Fibroblast of upper back skin (primary cell): ENCODE data around the gene ABCC11.
"Not testable (repeated sequence)": the region's sequence is repeated elsewhere in the genome, so short reads cannot be mapped to it uniquely, and the experiment has no call there.

Source experiments
- DNase-seq: peaks from one replicate; pipeline ENCODE4 v3.0.0-alpha.2; 2013

Gene ABCC11

DNA sequence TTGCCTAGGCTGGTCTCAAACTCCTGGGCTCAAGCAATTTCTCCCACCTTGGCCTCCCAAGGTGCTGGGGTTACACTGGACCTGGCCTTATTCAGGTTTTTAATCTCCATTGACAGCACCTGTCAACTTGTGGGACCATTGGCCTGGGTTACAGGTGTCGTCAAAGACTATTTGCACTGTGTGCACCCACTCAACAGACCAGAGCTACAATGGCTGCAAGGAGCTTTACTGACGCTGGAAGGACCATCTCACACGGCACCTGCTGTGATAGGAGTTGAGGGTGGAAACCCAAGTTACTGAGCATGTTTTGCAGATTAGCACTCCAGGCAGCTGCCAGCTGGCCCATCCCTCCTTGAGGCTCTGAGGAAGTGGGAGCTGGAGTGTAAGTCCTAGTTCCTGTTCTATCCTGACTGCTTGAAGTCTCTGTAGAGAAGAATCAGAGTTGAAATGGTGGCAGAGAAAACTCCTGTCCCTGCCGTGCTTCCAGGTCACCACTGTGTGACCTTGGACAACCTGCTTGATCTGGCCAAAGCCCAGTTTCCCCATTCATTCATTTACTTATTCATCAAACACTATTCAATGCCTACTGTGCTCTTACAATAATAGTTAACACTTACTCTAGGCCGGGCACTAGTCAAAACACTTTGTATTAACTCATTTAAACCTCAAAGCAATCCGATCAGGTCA is 45.7 kb downstream of the ABCC11 start:
- DNase-seq, result no peak

DNA sequence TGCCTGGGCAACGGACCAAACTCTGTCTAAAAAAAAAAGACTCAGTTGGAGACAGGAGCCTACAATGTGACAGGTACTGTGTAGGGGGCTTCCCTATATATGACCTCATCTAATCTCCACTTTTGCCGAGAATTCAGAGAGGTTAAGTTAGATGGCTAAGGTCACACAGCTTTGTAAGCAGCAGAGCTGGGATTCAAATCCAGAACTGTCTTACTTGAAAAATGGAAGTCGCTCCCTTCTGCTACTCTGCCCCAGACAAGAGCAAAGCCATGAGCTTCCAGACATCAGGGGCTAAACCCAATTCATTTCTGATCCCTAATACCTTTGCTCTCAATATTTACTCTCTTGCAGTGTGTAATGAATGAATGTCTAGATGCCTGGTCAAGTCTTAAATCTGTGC is 50.0 kb downstream of the ABCC11 start:
- DNase-seq, result no peak

DNA sequence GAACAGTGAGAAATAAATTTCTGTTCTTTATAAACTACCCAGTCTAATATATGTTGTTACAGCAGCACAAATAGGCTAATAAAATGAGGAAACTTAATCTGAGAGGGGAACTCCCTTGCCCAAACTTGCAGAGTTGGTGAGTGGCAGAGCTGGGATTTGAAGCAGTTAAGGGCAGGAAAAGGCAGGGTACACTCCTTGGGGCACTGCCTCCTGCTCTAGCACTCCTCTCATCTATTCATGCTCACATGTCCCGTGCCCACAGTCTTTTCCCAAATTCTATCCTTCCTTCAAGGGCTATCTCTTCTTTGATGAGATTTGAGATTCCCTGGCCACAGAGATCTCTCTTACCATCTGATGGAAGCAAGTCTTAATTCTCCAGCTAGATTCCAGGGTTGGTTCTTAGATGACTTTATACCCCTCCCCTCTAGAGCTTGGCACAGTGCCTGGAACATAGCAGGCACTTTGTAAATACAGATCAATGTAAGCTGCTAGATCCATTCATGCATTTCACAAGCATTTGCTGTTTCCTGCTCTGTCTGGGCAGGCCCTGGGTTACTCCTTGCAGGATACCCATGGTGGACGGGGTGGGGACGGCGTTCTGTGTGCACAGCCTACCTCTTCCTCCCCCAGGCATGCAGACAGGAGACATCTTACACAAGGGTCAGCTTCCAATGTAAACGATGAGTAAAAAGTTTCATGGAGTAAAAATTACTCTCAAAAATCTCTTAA is 52.3 kb downstream of the ABCC11 start:
- DNase-seq, result peak; percentile 32

DNA sequence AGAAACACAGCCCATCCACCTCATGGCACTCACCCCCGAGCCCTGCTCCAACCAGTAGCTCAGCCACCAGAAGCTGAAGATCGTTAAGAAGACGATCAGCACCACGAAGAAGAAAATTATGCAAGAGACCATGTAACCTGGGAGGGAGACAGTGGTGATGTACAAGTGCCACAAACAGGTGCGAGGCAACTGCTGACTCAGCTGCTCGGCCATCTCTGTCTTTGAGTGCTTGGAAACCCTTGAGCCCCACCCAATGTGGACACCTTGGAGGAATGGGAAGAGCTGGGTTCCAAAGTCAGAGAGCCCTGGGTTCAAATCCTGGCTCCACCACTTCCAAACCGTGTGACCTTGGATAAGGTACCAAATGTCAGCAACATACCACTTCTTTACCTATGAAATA is 53.5 kb downstream of the ABCC11 start:
- no peak for DNase-seq

DNA sequence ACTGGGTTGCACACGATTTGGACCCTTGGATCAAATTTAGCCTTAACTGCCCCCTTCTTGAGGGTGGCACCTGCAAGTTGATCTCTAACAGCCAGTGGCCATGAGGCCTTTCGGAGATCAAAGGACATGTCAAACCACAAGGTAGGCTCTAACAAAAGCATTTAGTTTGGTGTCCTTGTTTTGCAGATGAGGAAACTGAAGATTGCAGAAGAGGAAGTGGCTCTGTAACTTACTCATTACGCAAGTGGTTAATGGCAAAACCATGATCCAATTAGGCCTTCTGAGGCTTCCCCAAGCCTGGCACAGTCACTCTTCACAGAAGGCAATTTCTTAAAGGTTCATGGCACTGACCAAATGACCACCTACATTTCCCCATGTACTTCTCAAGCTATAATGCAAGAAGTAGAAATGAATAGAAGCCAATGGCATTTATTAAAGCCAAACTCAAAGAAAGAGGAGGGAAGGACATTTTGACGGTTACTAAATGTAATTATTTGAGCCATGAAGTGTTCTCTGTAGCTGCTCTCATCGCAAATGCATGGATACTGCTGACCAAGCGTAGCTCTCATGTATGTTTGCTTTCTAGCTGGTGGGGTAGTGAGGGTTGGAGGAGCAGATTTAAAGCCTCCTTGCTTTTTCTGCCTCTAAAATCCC is 58.8 kb downstream of the ABCC11 start:
- no peak for DNase-seq

DNA sequence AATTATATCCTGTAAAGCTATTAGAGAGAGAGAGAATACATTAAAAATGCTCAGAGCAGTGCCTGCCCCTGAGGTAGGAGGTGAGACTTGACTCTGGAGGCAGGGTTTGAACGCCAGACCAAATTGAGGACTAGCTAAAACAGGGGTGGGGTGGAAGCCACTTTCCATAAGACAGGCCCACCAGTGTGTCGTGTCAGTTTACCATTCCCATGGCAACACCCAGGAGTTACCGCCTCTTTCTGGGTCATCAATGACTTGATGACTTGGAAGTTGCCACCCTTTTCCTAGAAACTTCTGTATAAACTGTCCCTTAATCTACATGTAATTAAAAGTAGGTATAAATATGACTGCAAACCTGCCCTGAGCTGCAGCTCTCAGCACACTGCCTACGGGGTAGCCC is 59.6 kb downstream of the ABCC11 start:
- no peak for DNase-seq

DNA sequence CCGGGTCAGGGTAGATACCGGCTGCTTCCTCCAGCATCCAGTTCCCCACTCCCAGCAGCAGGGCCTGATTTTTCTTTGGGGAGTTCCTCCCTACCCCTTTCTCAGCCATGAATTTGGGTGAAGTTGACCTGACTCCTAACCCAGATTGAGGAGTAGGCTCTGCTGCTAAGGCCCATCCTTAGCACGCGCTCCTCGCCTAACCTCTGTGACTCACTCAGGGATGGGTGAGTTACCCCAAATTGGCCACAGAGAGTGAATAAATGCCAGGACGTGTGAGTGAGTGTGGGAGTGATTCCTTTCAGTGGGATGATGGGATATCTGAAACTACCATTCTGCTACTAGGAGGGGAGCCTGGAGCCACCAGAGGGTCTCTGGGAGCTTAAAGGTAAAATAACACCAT is 62.7 kb downstream of the ABCC11 start:
- no peak for DNase-seq

DNA sequence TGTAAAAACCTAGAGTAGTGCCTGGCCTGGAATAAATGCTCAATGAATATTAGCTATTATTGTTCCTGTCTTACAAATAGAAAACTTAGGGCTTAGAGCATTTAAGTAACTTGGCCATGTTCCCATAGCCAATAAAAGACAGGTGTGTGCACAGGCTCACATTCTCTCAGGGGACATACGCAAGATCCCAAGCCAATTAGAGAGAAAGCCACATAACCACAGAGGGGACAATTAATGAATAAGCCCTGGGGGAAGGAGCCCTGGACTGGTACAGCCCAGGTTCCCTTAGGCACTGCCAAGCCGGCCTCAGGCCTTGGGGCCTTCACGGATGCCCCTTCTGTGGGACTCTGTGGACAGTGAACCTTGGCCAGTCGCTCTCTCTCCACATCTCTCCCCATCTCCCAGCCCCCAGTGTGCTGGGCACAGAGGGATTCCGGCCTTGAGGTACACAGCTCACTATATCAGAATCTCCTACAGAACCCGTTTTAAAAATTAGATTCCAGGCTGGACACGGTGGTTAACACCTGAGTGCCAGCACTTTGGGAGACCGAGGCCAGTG is 64.3 kb downstream of the ABCC11 start:
- no peak for DNase-seq

DNA sequence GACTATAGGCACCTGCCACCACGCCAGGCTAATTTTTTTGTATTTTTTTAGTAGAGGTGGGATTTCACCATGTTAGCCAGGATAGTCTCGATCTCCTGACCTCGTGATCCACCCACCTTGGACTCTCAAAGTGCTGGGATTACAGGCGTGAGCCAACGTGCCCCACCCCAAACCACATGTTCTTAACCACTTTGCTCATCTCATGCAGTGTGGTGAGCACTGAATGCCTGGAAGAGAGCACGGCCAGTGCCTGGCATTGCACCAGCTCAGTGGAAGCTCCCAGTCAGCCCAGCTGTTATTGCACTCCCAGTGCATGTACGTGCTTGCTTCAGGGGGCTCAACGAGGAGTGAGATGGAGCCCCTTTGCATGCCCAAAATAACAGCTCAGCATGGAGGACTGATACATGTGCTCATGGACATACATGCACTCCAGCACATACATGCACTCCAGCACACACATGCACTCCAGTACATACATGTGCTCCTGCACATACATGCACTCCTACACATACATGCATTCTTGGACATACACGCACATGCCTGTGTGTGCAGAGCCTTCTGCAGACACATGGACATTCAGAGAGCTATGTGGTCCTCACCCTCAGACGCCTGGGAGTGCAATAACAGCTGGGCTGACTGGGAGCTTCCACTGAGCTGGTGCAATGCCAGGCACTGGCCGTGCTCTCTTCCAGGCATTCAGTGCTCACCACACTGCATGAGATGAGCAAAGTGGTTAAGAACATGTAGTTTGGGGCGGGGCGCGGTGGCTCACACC is 65.4 kb downstream of the ABCC11 start:
- DNase-seq, result not testable (repeated sequence)

DNA sequence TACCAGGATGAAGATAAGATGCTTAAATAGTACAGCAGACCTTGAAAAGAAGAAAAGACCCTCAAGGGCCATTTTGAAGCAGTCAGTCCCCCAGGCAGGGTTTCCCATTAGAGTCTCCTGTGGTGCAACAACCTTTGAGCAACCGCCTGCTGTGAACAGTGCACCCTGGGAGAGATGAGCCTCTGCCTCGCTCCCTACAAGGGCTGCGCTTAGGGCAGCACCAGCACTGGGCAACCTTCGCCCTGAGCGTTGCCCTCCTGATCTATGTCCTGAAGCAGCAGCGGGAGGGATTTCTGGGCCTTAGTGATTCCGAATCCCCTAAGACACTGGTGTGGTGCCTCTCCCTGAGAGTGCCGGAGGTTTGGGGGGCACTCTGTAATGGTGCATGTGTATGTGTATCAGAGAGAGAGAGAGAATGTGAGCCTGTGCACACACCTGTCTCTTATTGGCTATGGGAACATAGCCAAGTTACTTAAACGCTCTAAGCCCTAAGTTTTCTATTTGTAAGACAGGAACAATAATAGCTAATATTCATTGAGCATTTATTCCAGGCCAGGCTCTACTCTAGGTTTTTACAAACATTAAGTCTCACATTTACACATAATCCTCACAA is 66.4 kb downstream of the ABCC11 start:
- no peak for DNase-seq

DNA sequence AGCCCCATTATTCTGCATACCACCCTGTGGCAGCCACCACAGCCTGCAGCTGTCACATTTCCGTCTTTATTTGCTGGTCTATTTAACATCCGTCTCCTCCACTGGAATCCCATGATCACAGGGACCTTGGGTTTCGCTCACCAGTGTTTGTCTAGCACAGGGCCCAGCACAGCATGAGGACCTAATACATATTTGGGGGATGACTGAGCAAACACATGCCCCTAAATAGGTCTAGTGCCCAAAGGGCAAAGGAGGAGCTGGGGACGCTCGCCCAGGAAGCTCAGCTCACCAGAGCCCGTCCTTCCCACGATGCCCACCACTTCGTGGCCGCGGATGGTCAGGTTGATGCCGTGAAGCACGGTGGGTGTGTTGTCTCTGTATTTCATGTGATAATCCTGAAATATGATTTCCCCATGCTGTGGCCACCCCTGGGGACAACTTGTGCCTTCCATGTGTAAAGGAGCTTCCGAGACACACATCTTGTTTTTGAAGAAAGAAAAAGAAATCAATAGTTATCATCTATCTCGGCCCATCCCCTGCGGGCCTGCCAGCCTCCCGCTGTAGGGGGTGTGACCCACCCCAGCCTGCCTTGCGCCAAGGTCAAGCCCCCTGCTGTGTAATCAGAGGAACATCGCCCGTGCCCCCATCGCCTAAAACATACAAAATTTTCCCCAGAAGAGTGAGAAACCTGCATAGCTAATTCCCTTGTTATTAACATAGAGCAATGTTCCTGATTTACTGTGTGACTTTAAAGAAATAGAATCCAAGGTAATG is 70.5 kb downstream of the ABCC11 start:
- DNase-seq, result no peak

DNA sequence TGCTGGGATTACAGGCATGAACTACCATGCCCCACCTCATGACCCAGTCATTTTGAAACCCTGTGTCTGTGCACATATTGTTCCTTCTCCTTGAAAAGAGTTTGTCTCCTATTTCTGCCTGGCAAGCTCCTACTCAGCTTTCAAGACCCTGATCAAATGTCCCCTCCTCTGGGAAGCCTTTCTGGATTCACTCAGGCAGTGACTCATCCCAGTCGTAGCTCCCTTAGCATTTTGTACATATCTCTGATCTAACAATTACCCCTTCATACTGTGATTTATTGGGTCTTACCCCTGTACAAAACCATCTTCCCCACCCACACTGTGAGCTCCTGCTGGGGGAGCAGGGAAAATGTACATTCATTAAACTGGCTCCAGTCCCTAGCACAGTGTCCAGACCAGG is 73.5 kb downstream of the ABCC11 start:
- no peak for DNase-seq

DNA sequence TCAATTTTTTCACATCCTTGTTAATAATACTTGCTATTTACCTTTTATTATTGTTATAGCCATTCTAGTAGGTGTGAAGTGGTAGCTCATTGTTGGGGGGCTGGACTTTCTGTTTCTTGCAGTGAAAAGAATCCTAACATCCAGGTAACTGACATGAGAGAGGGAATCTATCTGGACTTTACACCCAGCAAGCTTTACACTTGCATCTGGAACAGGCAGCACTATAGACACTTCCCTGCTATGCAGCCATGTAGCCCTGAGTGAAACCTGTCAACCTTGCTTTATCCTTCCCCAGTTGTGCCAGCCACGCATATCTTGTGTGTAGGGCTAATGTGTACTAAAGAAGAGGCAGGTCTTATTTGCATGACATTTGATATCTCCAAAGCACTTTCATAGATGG is 74.7 kb downstream of the ABCC11 start:
- DNase-seq, result no peak

DNA sequence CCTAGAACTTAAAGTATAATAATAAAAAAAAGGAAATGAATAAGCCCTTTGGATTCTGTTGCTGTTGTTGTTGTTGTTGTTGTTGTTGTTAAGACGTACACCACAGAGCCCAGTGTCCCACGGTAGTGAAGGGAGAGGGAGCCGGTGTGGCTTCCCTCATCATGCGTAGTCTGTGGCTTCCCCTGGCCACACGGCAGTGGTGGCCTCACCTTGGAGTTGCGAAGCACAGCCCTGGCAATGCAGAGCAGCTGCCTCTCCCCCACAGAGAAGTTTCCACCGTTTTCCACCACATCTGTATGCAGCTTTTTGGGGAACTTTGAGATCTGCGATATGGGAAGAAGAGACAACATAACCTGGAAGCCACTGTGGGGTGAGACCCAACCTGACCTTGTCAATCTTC is 77.4 kb downstream of the ABCC11 start:
- DNase-seq, result no peak

DNA sequence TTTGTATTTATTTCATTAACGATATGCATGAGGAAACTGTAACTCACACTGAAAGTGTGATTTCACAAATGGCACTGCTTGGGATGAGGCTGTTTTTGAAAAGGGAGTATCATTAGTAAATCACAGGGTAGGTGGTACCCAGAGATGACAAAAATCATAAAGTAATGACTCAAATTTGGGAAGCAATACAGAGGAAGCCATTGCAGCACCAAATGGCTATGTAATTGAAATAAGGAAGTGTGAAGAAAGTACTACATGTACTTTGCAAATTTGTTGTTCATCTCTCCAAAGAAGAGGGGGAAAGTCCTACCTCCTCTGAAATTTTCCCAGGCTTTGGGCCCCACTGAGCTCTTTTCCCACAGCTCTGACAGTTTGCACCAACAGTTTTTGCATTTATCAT is 79.3 kb downstream of the ABCC11 start:
- DNase-seq, result no peak

DNA sequence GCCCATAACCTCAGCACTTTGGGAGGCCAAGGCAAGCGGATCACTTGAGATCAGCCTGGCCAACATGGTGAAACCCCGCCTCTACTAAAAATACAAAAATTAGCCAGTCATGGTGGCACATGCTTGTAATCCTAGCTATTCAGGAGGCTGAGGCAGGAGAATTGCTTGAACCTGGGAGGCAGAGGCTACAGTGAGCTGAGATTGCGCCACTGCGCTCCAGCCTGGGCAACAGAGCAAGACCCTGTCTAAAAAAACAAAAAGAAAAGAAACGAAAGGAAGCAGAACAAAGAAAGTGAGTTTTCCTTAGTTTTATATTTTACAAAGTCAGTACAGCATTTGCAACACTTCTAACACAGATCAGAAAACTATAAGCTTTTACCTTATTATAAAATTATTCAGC is 80.7 kb downstream of the ABCC11 start:
- not testable (repeated sequence) for DNase-seq

DNA sequence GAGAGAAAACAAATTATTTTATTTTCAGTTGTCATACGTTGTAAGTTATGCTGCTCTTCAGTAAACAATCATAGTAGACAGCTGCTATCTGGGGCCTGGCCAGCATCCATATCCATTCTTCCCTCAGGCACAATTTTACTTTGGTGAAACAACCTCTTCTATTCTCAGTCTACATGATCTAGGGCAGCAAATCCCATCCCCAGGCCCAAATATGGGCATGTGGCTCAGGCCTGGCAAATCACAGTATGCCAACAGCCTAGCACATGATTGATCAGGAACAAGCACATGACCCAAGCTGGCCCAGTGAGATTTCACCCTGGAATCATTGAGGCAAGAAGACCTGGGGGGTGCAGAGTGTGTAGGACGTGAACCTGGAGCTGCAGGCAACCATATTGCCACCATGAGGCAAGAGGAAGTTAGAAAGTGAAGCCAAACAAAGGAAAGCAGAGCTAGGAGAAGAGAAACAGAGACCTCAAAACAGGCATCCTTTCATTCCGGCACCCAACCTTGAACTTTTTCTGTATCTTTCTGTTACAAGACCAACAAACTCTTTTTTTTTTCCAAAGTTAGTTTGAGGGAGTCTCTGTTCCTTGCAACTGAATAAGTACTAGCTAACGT is 81.3 kb downstream of the ABCC11 start:
- DNase-seq, result peak; percentile 20

DNA sequence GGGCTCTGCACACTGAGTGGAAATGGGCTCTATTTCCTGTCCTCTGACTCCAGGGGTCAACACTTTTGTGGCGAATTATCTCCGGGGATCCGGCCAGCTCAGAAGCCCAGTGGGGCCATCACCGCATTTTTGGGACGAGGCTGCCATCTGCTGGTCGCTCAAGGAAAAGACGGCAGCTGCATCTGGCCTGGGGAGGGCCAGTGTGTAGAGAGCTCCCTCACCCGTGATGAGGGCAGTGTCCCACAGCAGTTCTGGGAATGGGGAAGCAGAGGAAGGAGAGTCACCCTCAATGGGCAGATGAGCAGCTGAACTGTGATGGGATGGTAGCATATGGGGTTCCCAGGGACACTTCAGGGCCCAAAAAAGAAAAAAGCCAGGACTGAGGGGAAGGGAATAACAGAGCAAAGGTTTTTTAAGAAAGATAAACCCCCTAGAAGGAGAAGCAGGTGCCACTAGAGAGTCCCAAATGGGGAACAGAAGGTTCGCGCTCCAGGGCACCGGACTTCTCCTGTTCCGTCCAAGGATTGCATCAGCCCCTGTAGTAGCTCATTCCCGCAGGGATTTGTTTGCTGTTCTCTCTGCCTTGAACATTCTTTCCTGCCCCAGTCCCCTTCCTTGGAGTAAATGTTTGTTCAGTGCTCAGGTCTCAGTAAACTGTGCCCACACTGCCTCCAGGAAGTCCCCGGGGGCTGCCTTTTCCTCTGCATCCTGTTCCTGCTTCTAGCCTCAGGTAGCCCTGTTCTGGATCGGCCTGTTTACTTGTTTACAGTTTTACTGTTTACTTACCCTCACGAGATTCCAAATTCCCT is 82.2 kb downstream of the ABCC11 start:
- peak; percentile 73 for DNase-seq

DNA sequence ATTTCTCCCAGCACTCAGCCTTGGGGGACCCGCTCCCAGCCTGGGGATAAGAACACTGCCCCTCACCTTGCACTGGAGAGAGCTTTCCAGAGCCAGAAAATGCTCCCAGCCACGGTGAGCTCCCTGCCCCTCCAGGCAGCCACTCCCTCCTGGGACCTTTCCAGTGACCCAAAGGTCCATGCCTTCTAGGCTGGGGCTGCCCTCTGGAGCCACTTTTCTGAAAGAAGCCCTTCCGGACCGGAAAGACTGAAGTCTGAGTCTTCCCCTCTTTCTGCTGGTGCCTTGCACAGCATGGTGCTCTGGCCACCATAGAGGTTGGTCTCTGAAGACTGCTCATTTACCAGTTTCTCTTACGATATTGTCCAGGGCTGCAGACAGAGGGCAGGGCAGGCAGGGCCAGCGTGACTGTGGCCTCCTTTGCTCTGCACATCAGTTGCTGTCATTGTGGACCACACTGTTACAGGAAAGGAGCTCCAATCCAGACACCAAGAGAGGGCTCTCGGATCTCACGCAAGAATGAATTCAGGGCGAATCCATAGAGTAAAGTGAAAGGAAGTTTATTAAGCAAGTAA is 84.4 kb downstream of the ABCC11 start:
- DNase-seq, result no peak

DNA sequence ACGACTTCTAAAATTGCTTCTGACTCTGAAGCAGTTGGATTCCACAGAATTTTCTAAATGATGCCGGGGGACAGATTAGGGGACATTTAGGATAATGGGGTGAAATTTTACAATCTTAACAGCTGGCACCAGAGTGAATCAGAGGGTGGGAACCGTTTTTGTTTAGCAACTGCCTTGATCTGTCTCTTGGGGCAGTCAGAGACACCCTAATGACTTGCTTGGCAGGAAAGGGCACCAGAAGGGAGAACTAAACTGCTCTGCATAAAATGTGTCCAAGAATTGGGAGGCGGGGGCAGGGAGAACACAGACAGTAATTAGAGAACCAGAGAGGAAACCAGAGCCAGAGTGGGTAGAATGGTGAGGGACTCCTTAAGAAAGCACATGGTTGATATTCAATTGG is 85.4 kb downstream of the ABCC11 start:
- DNase-seq, result no peak
